Body of pancreas (tissue), 4 donors: ENCODE data around the gene TBCE. TPM values are rescaled to one million over a fixed set of nuclear protein-coding genes. Genes with fewer than 3 reads are reported as not detected.

Experiments
- ATAC-seq: fragments of 150-250 bp; one replicate; pipeline ENCODE4 v1.9.1; 2016
- DNase-seq, 4 donors: peaks; one replicate each; pipeline ENCODE4 v3.0.0-alpha.2; 2019
- H3K27ac ChIP-seq, 4 donors: fragments of 200-600 bp; sonication (generic); 1 replicate in 3 of 4; 2 replicates in 1 of 4; pipeline versions ENCODE4 v1.5.1 to v1.6.1; 2016 to 2019; ENCODE audit warnings: mild to moderate bottlenecking in 1 of 4, mixed read lengths in 1 of 4, moderate library complexity in 1 of 4
- H3K27me3 ChIP-seq, 2 donors: fragments of 200-600 bp; sonication (generic); one replicate each; pipeline ENCODE4 v1.6.0; 2016; ENCODE audit warnings: mild to moderate bottlenecking in 1 of 2
- H3K36me3 ChIP-seq, 2 donors: fragments of 200-600 bp; sonication (generic); replicated peaks in 1 of 2; 2 replicates each; pipeline ENCODE4 v1.5.1; 2016; ENCODE audit warnings: low read depth in 2 of 2; ENCODE audit not compliant: insufficient read depth in 1 of 2
- H3K4me1 ChIP-seq: fragments of 200-600 bp; sonication (generic); one replicate; pipeline ENCODE4 v1.6.0; 2016
- H3K4me3 ChIP-seq, 2 donors: fragments of 200-600 bp; sonication (generic); 1 replicate in 1 of 2; 2 replicates in 1 of 2; pipeline ENCODE4 v1.5.1; 2016 to 2019
- H3K9me3 ChIP-seq, 3 donors: fragments of 200-600 bp; sonication (generic); 1 replicate in 2 of 3; 2 replicates in 1 of 3; pipeline ENCODE4 v1.5.1; 2016
- CTCF ChIP-seq, 7 experiments: fragments of 450-650 bp in 4 of 7; fragments of 200-600 bp in 3 of 7; sonication (generic) in 3 of 7; IDR thresholded peaks; one replicate each; pipeline ENCODE4 v1.5.1; 2016 to 2019; ENCODE audit warnings: antibody characterized with exemption in 7 of 7
- POLR2A ChIP-seq, 3 donors: fragments of 450-650 bp; IDR thresholded peaks; one replicate each; pipeline ENCODE4 v1.6.1; 2016; ENCODE audit warnings: antibody characterized with exemption in 3 of 3, mild to moderate bottlenecking in 2 of 3
- WGBS, 2 donors: methylation state at CpG; one replicate each; pipeline ENCODE4 v1.1.5; 2017; 5-methylcytosine and 5-hydroxymethylcytosine counted together
- intact Hi-C: fragments of 100-400 bp; cut with DNase I; formaldehyde crosslinking; loops from one replicate; pipeline ENCODE4 v1.15.1; 2023
- total RNA-seq, 2 donors: library from RNA; depleted of rRNA; stranded (reverse); fragments of >200 nt; gene quantifications; one replicate each; pipeline ENCODE4 v1.1.0, GENCODE V29; 2016

Gene TBCE
- total RNA-seq, 2 donors from 2014 or later, result 15.0 to 22.1 TPM

- 100% methylated on average over 1 of the region's 1 CpG for WGBS, 2 donors
- intact Hi-C loops, result no loop called here
- no peaks in the 10 kb centered on the region for H3K36me3 ChIP-seq
Observed at GRCh38 chr1:235403593-235403992, 36.4 kb downstream of the TBCE start.

GRCh38 chr1:235404190-235404589 is 37.0 kb downstream of the TBCE start:
- no peak overlapping the region for H3K4me3 ChIP-seq
- 95 to 97% methylated on average over 5 of the region's 5 CpGs for WGBS, 2 donors
- H3K4me1 ChIP-seq, result peaks cover 17% of the 10 kb centered on the region
- DNase-seq, result no peak
- TF ChIP-seq POLR2A (IDR thresholded peaks at IDR 0.05) (no peak), CTCF (IDR thresholded peaks at IDR 0.05) (no peak)
- no peak for ATAC-seq
- H3K36me3 ChIP-seq, result no peaks in the 10 kb centered on the region
- intact Hi-C loops, result no loop called here
- H3K27ac ChIP-seq, result no peak overlapping the region
- H3K27me3 ChIP-seq, result no peaks in the 10 kb centered on the region
- no peaks in the 10 kb centered on the region for H3K9me3 ChIP-seq

More at GRCh38 chr1:235403593-235403992, 36.4 kb downstream of the TBCE start:
- no peaks in the 10 kb centered on the region for H3K27me3 ChIP-seq
- DNase-seq, result no peak
- no peak for ATAC-seq
- H3K27ac ChIP-seq, result no peak overlapping the region
- H3K4me3 ChIP-seq, result no peak overlapping the region
- no peak for TF ChIP-seq POLR2A (IDR thresholded peaks at IDR 0.05)
- TF ChIP-seq CTCF (IDR thresholded peaks at IDR 0.05), result no peak
- H3K9me3 ChIP-seq, result no peaks in the 10 kb centered on the region
- H3K4me1 ChIP-seq, result peaks cover 11% of the 10 kb centered on the region

- peaks cover 22% of the 10 kb centered on the region for H3K4me1 ChIP-seq
- intact Hi-C loops, result no loop called here
- no peaks in the 10 kb centered on the region for H3K36me3 ChIP-seq
- H3K27ac ChIP-seq, result no peak overlapping the region
- no peak overlapping the region for H3K4me3 ChIP-seq
- no peaks in the 10 kb centered on the region for H3K27me3 ChIP-seq
- no peak for TF ChIP-seq POLR2A (IDR thresholded peaks at IDR 0.05)
- ATAC-seq (no peak), DNase-seq (peak in 1 of 4 donors; percentile 17)
- WGBS, 2 donors, result 42 to 44% methylated on average over 5 of the region's 5 CpGs
- no peaks in the 10 kb centered on the region for H3K9me3 ChIP-seq
Observed at GRCh38 chr1:235407419-235407818, 40.2 kb downstream of the TBCE start.

DNA sequence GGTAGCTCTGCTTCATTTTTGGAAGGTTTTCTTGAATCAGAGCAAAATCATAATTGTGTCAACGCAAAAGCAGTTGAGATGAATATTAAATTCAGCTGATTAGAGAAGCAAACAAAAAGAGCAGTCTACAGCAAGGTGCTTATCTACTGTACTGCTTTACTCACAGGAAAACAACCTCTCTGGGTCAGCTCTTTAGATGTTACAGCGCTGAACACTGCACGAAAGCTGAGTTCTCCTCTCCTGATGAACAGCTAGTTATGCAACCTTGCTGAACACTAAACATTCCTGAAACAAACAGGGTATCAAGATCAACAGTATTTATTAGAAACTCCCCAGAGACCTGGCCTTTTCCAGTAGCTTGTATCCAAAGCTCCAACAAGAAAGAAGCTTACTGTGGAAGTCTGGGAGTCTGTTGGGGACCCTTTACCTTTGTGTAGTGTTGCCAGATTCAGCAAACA is 41.3 kb downstream of the TBCE start:
- 15 to 27% methylated on average over 3 of the region's 3 CpGs for WGBS, 2 donors
- intact Hi-C loops, result no loop called here
- TF ChIP-seq CTCF (IDR thresholded peaks at IDR 0.05), result no peak
- no peak for TF ChIP-seq POLR2A (IDR thresholded peaks at IDR 0.05)
- no peaks in the 10 kb centered on the region for H3K27me3 ChIP-seq
- H3K4me1 ChIP-seq, result peaks cover 22% of the 10 kb centered on the region
- H3K27ac ChIP-seq, result peak overlapping the region in 2 of 4 donors; percentile 28 to 32
- no peak overlapping the region for H3K4me3 ChIP-seq
- no peaks in the 10 kb centered on the region for H3K36me3 ChIP-seq
- DNase-seq (no peak), ATAC-seq (no peak)
- H3K9me3 ChIP-seq, result no peaks in the 10 kb centered on the region

DNA sequence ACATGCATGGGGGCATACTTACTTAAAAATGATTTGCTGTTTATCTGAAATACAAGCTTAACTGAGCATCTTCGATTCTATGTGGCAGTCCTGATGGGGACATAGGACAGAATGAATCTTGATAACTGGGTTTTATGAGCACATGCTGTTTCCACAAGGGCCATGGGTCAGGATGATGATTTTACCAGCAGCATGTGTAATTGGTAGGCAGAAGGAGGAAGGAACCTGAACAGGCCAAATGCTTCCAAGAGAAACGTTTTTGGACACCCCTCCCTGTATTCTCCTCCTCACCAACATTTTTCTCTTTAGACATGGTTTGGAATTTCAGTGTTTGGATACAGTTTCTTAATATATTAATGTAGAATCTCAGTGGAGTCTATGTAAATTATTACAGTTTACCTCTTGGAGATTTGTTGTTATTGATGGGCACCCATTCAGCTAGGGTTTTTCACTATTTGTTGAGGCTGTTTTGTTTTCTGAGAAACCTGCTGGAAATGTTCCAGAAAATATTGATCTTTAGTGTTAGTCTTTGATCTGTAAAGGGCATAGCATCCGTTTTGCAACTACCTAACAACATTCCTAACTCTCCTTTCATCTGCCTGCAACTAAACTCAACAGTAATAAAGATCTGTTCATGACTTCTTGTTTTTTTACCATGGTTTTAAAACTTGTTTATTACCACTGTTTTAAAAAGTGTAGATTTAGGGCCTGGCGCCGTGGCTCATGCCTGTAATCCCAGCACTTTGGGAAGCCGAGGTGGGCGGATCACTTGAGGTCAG is 42.0 kb downstream of the TBCE start:
- peak overlapping the region in 1 of 4 donors; percentile 28 for H3K27ac ChIP-seq
- H3K4me1 ChIP-seq, result peaks cover 22% of the 10 kb centered on the region
- no peak overlapping the region for H3K4me3 ChIP-seq
- H3K27me3 ChIP-seq, result no peaks in the 10 kb centered on the region
- H3K36me3 ChIP-seq, result no peaks in the 10 kb centered on the region
- ATAC-seq, result no peak
- 58 to 60% methylated on average over 7 of the region's 7 CpGs for WGBS, 2 donors
- no peaks in the 10 kb centered on the region for H3K9me3 ChIP-seq
- no peak for DNase-seq
- TF ChIP-seq POLR2A (IDR thresholded peaks at IDR 0.05), result no peak
- no peak for TF ChIP-seq CTCF (IDR thresholded peaks at IDR 0.05)
- intact Hi-C loops, result no loop called here
